Skeletal muscle tissue (tissue), 4 donors: Measurements from ENCODE around the gene AJAP1. TPM values are rescaled to one million over a fixed set of nuclear protein-coding genes. Genes with fewer than 3 reads are reported as not detected.

Source experiments
- H3K27ac ChIP-seq: one replicate; pipeline ENCODE4 v1.7.0; 2013; ENCODE audit warnings: mild to moderate bottlenecking, low read depth, low read length, inconsistent platforms
- H3K27me3 ChIP-seq, 3 donors: one replicate each; pipeline ENCODE4 v1.7.0; 2013; ENCODE audit warnings: low read length in 3 of 3; ENCODE audit not compliant: control insufficient read depth in 3 of 3, insufficient read depth in 3 of 3
- H3K36me3 ChIP-seq, 3 donors: one replicate each; pipeline ENCODE4 v1.7.0; 2013; ENCODE audit warnings: low read length in 3 of 3; ENCODE audit not compliant: control insufficient read depth in 3 of 3, insufficient read depth in 3 of 3
- H3K4me1 ChIP-seq, 3 donors: one replicate each; pipeline ENCODE4 v1.7.0; 2013; ENCODE audit warnings: low read length in 3 of 3, mild to moderate bottlenecking in 3 of 3; ENCODE audit not compliant: control insufficient read depth in 3 of 3, insufficient read depth in 3 of 3
- H3K4me3 ChIP-seq, 3 donors: one replicate each; pipeline ENCODE4 v1.7.0; 2013; ENCODE audit warnings: low read length in 3 of 3
- H3K9ac ChIP-seq, 3 donors: one replicate each; pipeline ENCODE4 v1.7.0; 2013; ENCODE audit warnings: low read length in 3 of 3, mild to moderate bottlenecking in 3 of 3, moderate library complexity in 2 of 3, low read depth in 1 of 3
- H3K9me3 ChIP-seq, 3 donors: one replicate each; pipeline ENCODE4 v1.7.0; 2013; ENCODE audit warnings: low read length in 3 of 3; ENCODE audit not compliant: control insufficient read depth in 3 of 3
- total RNA-seq: library from RNA; depleted of rRNA; stranded (reverse); fragments of >200 nt; gene quantifications from one replicate; pipeline ENCODE4 v1.2.3, GENCODE V29; 2014
- donor health status: Osteomylitis.

AJAP1 gene
- total RNA-seq, 1 donor from 2014 or later: 0.52 TPM

DNA sequence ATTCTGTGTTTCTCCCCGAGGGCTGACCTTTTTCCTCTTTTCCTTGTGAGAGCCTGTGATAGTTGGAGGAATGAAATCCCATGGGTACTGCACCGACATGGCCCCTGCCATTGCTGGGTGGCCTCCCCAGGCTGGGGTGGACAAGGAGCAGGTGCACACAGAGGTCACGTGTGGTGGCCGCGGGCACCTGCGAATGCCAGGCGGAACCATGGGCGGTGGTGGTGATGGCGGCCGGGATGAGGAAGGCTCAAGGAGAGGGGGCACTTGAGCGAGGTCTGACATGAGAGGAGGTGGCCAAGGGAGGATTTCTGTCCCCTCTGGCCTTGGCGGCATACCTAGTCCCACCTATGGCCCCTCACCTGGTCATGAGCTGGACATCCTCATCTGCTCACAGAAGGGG is 69.6 kb downstream of the AJAP1 start:
- H3K27ac ChIP-seq: no peak overlapping the region
- no peaks in the 10 kb centered on the region for H3K4me1 ChIP-seq
- peaks cover 0 to 4% (median 3%) of the 10 kb centered on the region in 3 donors for H3K9me3 ChIP-seq
- no peak overlapping the region for H3K4me3 ChIP-seq
- H3K9ac ChIP-seq: no peak overlapping the region
- H3K27me3 ChIP-seq: peaks cover 0 to 15% (median 8%) of the 10 kb centered on the region in 3 donors
- H3K36me3 ChIP-seq: no peaks in the 10 kb centered on the region

DNA sequence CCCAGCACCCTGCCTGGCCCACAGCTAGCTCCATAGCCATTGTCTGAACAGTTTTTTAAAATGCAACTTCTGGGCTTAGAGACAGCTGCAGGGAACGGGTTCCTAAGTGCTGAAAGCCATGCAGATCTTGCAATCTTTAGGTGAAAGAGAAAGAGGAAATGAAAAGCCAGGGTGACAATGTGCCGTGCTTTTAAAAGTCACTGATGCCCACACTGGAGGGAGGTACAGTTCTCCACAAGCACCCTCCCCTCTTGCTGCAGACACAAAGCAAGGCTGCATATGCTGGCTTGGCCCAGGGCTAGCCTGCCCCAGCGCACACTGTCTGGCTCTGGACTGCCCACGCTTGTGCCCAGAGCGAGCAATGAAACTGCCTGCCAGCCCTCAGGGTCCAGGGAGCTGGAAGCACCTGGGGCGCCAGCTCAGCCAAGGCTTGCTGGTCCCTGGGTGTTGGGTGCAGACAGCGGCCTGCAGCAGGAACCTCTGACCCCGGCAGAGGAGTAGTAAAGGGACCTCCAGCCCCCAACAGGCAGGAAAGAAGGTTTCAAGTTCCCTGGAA is 70.4 kb downstream of the AJAP1 start:
- no peaks in the 10 kb centered on the region for H3K36me3 ChIP-seq
- peaks cover 0 to 17% (median 8%) of the 10 kb centered on the region in 3 donors for H3K27me3 ChIP-seq
- H3K9ac ChIP-seq: no peak overlapping the region
- no peak overlapping the region for H3K27ac ChIP-seq
- no peaks in the 10 kb centered on the region for H3K4me1 ChIP-seq
- H3K4me3 ChIP-seq: no peak overlapping the region
- H3K9me3 ChIP-seq: peaks cover 0 to 4% (median 3%) of the 10 kb centered on the region in 3 donors

- H3K27ac ChIP-seq: no peak overlapping the region
- H3K4me1 ChIP-seq: no peaks in the 10 kb centered on the region
- no peak overlapping the region for H3K4me3 ChIP-seq
- H3K9ac ChIP-seq: no peak overlapping the region
- H3K27me3 ChIP-seq: peaks cover 0 to 15% (median 11%) of the 10 kb centered on the region in 3 donors
- H3K36me3 ChIP-seq: no peaks in the 10 kb centered on the region
- peaks cover 0 to 4% (median 3%) of the 10 kb centered on the region in 3 donors for H3K9me3 ChIP-seq
Observed at GRCh38 chr1:4725416-4725815, 71.0 kb downstream of the AJAP1 start.

DNA sequence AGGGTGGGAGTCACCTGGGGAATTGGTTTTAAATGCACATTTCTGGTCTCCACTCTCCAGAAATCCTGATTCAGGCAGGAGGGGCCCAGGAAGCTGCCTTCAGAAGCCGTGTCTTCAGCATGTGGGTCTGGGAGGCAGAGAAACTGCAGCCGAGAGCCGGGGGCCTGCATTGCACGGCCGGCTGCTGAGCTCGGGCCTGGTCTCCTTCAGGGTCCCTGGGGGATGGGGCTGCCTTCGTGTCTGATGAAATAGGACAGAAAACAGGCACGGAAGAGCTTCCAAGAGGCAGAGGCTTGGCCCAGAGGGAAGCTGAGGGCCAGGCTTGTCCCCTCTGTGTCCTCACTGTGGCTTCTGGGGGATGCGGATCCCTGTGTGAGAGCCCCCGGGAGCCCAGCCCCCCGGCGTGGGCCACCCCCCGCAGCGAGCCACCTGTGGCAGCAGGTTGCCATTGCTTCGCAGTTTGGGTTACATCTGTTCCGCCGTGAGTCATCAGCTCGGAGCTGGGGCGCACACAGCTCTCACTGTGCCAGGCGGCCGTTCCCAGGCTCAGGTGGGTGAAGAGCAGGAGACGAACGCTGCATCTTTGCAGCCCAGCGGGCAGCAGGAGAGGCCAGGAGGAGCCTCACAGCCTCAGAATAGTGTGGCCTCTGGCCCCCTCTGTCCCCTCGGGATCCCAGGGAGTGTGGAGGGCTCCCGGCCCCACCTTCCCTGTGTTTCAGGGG is 72.4 kb downstream of the AJAP1 start:
- Histone ChIP-seq H3K9ac (no peak overlapping the region), H3K4me3 (no peak overlapping the region), H3K27me3 (peaks cover 0 to 18% (median 8%) of the 10 kb centered on the region in 3 donors), H3K36me3 (no peaks in the 10 kb centered on the region), H3K9me3 (peaks cover 0 to 4% (median 3%) of the 10 kb centered on the region in 3 donors), H3K4me1 (no peaks in the 10 kb centered on the region), H3K27ac (no peak overlapping the region)

- H3K4me3 ChIP-seq: no peak overlapping the region
- no peak overlapping the region for H3K9ac ChIP-seq
- H3K27me3 ChIP-seq: peaks cover 0 to 27% (median 11%) of the 10 kb centered on the region in 3 donors
- H3K9me3 ChIP-seq: no peaks in the 10 kb centered on the region
- no peak overlapping the region for H3K27ac ChIP-seq
- H3K36me3 ChIP-seq: no peaks in the 10 kb centered on the region
- no peaks in the 10 kb centered on the region for H3K4me1 ChIP-seq
Observed at GRCh38 chr1:4728319-4729089, 74.1 kb downstream of the AJAP1 start.

GRCh38 chr1:4729090-4729471 is 74.7 kb downstream of the AJAP1 start:
- H3K9ac ChIP-seq: no peak overlapping the region
- H3K36me3 ChIP-seq: no peaks in the 10 kb centered on the region
- H3K27ac ChIP-seq: no peak overlapping the region
- H3K4me1 ChIP-seq: no peaks in the 10 kb centered on the region
- no peak overlapping the region for H3K4me3 ChIP-seq
- no peaks in the 10 kb centered on the region for H3K9me3 ChIP-seq
- H3K27me3 ChIP-seq: peaks cover 0 to 27% (median 13%) of the 10 kb centered on the region in 3 donors

GRCh38 chr1:4730078-4730477 is 75.7 kb downstream of the AJAP1 start:
- Histone ChIP-seq H3K27ac (no peak overlapping the region), H3K36me3 (no peaks in the 10 kb centered on the region), H3K9me3 (no peaks in the 10 kb centered on the region), H3K9ac (no peak overlapping the region), H3K27me3 (peaks cover 0 to 34% (median 13%) of the 10 kb centered on the region in 3 donors), H3K4me1 (no peaks in the 10 kb centered on the region), H3K4me3 (no peak overlapping the region)

DNA sequence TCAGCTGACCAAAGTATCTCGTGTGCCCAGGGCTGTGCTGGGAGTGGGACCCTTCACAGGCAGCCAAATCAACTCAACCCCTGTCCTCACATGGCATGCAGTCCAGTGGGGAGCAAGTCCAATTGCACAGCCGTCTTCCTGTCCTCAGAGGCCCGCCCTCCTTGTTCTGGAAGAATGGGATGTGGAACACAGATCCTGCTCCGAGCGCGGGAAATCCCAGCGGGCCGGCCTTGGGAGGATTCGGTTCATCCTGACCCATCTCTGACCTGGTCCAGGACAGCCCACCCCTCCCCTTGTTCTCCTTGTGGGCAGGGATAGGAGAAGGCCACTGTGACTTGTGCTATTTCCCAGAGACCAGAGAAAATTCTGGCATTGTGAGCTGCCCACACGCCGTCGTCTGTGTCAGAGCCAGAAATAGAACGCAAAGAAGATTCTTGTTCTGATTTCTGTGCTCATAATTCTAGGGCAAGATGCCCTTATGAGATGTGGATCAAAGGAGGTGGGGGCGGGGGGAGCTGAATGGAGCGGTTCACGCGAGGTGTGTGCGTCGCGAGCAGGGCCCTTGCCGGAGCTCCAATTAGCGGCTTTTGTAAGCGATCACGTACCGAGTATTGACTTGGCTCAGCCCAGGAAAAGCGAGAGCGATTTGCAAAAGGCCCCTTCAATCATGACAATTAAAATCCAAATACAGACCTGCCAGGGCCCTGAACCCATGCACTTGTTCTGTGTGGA is 79.2 kb downstream of the AJAP1 start:
- Histone ChIP-seq H3K4me1 (no peaks in the 10 kb centered on the region), H3K4me3 (no peak overlapping the region), H3K27ac (no peak overlapping the region), H3K9me3 (peaks cover 0 to 2% (median 0%) of the 10 kb centered on the region in 3 donors), H3K36me3 (no peaks in the 10 kb centered on the region), H3K9ac (no peak overlapping the region), H3K27me3 (peaks cover 3 to 34% (median 15%) of the 10 kb centered on the region in 3 donors)

GRCh38 chr1:4734219-4734618 is 79.8 kb downstream of the AJAP1 start:
- H3K4me3 ChIP-seq: no peak overlapping the region
- no peak overlapping the region for H3K9ac ChIP-seq
- H3K27ac ChIP-seq: no peak overlapping the region
- peaks cover 0 to 2% (median 0%) of the 10 kb centered on the region in 3 donors for H3K9me3 ChIP-seq
- peaks cover 3 to 38% (median 15%) of the 10 kb centered on the region in 3 donors for H3K27me3 ChIP-seq
- no peaks in the 10 kb centered on the region for H3K36me3 ChIP-seq
- H3K4me1 ChIP-seq: no peaks in the 10 kb centered on the region
